Measurements from ENCODE around the gene KIF1B. TPM values are rescaled to one million over a fixed set of nuclear protein-coding genes. Genes with fewer than 3 reads are reported as not detected.
A peak's percentile ranks its signal among the peaks of the same experiment; 100 is the strongest.

Gene KIF1B, protein sequence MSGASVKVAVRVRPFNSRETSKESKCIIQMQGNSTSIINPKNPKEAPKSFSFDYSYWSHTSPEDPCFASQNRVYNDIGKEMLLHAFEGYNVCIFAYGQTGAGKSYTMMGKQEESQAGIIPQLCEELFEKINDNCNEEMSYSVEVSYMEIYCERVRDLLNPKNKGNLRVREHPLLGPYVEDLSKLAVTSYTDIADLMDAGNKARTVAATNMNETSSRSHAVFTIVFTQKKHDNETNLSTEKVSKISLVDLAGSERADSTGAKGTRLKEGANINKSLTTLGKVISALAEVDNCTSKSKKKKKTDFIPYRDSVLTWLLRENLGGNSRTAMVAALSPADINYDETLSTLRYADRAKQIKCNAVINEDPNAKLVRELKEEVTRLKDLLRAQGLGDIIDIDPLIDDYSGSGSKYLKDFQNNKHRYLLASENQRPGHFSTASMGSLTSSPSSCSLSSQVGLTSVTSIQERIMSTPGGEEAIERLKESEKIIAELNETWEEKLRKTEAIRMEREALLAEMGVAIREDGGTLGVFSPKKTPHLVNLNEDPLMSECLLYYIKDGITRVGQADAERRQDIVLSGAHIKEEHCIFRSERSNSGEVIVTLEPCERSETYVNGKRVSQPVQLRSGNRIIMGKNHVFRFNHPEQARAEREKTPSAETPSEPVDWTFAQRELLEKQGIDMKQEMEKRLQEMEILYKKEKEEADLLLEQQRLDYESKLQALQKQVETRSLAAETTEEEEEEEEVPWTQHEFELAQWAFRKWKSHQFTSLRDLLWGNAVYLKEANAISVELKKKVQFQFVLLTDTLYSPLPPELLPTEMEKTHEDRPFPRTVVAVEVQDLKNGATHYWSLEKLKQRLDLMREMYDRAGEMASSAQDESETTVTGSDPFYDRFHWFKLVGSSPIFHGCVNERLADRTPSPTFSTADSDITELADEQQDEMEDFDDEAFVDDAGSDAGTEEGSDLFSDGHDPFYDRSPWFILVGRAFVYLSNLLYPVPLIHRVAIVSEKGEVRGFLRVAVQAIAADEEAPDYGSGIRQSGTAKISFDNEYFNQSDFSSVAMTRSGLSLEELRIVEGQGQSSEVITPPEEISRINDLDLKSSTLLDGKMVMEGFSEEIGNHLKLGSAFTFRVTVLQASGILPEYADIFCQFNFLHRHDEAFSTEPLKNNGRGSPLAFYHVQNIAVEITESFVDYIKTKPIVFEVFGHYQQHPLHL (N-terminal part only)
- 162 TPM for total RNA-seq

GRCh38 chr1:10209905-10210810, at the start of gene KIF1B:
Gene KIF1B, plus strand, starts transcription at chr1:10210570. Its CDS starts 21,759 bp downstream, at chr1:10232329.
- no peak for FAIRE-seq

DNA sequence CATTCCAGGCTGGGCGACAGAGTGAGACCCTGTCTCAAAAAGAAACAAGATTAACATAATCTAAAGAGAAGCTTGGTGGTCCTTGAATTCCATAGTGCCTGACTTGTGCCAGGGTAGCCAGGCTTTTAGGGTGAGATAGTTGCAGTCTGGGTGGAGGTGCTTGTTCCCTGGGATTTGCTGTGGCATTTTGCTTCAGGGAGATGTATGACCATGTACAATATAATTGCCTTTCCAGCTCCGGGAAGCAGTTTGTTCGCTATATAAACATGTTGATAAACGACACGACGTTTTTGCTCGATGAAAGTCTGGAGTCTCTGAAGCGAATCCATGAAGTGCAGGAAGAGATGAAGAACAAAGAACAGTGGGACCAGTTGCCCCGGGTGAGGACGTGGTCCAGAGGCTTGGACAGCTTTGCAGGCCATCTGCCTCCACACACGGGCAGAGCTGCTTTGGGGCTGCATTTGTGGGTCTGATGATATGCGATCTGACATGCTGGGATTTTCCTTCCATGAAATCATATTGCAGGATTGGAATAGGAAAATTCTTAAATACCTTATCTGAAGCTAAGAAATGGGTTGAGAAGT, 49.4 kb upstream of the KIF1B start:
- DNase-seq (ENCODE audit: low spot score in 2 of 2) (no peak), FAIRE-seq (no peak)

More at GRCh38 chr1:10209905-10210810, at the start of gene KIF1B:
- DNase-seq (ENCODE audit: low spot score in 2 of 2), result peak; percentile 98

- DNase-seq (ENCODE audit: low spot score in 2 of 2) (no peak), FAIRE-seq (no peak)
Measured at GRCh38 chr1:10161541-10162290, 48.7 kb upstream of the KIF1B start.

DNA sequence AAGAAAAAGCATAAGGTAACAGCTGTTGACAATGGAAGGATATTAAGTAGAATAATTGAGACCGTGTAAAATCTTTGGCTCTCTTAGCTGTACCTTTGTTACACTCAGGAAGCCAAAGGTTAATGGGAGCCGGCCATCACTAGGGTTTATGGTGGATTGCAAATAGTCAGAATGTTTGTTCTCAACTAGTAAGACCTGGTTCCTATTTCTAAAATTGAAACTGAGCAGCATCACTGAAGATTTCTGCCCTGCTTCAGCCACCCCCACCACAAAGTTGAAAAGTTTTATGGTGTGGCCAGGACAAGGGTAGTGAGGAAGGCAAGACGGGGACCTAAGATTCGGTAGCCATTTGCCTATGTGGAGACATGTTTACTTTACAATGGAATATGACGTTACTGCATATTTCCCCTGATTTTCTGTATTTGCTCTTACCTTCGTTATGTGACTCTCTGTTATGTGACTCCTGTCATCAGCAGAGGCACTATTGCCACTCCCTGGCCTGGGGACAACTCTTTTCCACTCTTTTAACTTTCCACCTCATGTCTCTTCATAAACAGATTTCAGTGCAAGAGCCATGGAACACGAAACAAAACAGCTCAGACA, 41.4 kb upstream of the KIF1B start:
- no peak for FAIRE-seq

DNA sequence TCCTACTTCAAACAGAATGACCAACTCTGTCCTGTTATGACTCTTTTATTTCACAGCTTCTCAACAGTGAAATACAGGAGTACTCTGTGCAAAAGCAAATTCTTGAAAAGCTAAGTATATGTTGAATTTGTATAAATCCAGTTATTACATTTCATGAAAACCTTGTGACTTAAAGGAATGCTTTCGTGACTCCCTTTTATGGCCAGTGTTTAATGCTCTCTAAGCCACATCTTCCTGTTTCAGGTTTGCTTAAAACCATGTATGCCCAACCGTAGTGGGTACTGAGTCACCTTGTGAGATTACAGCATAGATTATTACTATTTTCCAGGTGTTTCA, 40.2 kb upstream of the KIF1B start:
- FAIRE-seq, result no peak

More for the DNA sequence above, 41.4 kb upstream of the KIF1B start:
- DNase-seq (ENCODE audit: low spot score in 2 of 2), result no peak

DNA sequence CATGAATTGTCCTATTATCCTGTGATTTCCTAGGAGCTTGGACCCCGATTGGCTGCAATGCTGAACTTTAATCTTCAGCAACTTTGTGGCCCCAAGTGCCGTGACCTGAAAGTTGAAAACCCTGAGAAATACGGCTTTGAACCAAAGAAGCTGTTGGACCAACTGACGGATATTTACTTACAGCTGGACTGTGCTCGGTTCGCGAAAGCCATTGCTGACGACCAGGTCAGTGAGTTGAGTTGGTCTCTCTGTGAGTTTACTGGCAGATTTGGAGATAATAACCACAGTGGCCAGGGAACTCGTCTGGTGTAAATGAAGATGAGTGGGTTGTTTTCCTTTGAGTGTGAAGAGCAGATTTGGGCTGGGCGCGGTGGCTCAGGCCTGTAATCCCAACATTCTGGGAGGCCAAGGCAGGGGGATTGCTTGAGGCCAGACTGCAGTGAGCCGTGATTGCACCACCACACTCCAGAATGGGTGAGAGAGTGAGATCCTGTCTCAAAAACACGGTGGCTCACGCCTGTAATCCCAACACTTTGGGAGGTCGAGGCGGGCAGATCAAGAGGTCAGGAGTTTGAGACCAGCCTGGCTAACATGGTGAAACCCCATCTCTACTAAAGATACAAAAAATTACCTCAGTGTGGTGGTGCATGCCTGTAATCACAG, 39.1 kb upstream of the KIF1B start:
- DNase-seq (ENCODE audit: low spot score in 2 of 2), result no peak
- no peak for FAIRE-seq

More for the DNA sequence above, 40.2 kb upstream of the KIF1B start:
- DNase-seq (ENCODE audit: low spot score in 2 of 2), result no peak

GRCh38 chr1:10171995-10172669, 38.2 kb upstream of the KIF1B start:
- FAIRE-seq (no peak), DNase-seq (ENCODE audit: low spot score in 2 of 2) (no peak)

- FAIRE-seq (no peak), DNase-seq (ENCODE audit: low spot score in 2 of 2) (no peak)
Measured at GRCh38 chr1:10173582-10173981, 36.8 kb upstream of the KIF1B start.

GRCh38 chr1:10177876-10178275, 32.5 kb upstream of the KIF1B start:
- FAIRE-seq (no peak), DNase-seq (ENCODE audit: low spot score in 2 of 2) (no peak)

DNA sequence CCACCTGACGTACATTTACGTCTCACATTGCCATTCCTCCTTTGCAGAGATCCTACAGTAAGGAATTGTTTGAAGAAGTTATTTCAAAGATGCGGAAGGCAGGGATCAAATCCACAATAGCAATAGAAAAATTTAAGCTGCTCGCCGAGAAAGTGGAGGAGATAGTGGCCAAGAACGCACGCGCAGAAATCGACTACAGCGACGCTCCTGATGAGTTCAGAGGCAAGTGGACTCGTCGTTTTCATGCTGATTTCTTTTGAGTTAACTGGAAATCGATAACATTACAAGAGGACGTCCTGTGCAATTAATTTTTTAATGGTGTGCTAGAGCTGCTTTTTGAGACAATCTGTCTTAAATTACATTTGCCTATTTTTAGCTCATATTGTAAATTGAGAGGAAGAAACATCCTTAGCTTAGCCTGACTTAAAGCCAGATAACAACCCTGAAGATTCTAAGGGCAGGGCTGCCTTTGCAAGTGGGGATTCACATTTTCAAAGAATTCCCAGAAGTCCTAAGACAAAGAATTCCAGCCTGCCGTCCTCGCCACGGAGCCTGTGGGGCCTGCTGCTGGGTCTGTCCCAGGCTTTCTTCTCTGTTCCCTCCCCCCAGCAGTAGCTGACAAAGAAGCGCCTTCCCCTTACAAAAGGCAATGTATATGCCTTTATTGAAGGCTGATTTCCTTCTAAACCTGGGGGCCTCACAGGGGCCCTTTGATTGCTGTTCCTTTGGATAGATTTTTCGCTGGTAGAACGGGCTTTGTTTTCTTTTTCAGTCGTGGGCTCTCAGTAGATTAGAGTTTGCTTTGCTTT, 31.6 kb upstream of the KIF1B start:
- no peak for DNase-seq (ENCODE audit: low spot score in 2 of 2)
- FAIRE-seq, result no peak

DNA sequence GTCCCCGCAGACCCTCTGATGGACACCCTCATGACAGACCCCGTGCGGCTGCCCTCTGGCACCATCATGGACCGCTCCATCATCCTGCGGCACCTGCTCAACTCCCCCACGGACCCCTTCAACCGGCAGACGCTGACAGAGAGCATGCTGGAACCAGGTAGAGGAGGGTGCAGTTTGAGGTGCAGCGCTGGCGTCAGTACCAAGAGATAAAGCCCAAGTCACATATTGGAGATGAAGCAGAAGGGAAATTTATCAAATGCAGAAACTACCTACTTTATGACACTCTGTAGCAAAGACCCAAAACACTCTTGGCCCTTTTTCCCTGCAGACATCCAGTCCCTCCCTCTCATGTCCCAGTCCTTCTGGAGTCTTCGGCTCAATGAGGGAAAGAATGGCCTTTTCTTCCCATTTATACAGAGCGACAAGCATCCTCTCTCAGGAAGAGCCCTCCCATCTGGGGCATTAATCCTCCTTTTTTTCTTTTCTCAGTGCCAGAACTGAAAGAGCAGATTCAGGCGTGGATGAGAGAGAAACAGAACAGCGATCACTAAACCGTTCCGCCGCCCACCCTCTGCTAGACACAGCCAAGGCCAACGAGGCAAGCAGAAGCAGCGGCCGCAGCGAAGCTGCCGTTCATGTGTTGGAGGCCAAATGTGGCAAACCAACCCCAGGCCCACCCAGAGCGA, 30.8 kb upstream of the KIF1B start:
- DNase-seq (ENCODE audit: low spot score in 2 of 2) (peak; percentile 28 to 42), FAIRE-seq (no peak)

- DNase-seq (ENCODE audit: low spot score in 2 of 2), result no peak
- FAIRE-seq, result no peak
Measured at GRCh38 chr1:10181154-10181553, 29.2 kb upstream of the KIF1B start.

DNA sequence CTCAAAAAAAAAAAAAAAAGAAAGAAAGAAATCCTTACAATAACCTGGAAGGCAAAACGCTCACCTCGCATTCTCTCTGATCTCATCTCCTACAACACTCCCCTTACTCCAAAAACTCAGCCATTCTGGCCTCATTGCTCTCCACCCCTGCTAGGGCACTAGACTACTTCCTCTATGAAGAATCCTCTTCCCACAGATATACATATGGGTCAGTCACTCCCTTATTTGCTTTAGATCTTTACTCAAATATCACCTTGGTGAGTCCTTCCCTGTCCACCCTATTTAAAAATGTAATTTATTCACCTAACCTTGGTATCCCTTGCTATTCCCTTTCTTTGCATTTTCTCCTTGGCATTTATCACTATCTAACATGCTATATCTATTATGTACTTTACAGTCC, 24.6 kb upstream of the KIF1B start:
- FAIRE-seq (no peak), DNase-seq (ENCODE audit: low spot score in 2 of 2) (no peak)

DNA sequence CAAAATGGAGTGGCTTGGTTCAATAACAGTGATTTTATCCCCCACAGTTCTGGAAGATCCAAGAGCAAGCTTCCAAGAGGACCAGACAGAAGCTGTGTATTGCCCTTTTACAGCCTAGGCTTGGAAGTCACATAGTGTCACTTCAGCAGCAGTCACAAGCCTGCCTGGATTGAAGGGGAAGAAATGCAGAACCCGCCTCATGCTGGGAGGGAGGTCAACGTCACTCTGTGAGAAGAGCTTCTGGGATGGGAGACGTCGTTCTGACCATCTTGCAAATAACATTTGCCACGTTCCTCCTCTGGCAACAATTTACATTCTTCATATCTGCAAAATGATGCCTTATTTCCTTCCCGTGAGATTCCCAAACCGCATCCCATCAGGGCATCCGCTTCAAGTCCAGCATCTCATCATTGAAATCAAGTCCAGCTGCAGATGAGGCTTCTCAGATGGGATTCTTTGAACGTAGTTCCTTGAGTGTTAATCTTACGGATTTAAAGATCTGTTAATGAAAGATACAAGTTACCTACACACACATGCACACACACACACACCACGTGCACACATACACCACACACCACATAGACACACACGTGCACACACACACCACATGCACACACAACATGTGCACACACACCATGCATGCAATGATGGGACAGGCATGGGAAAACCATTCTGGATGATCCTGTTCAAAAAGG, 23.9 kb upstream of the KIF1B start:
- FAIRE-seq (no peak), DNase-seq (ENCODE audit: low spot score in 2 of 2) (no peak)

DNA sequence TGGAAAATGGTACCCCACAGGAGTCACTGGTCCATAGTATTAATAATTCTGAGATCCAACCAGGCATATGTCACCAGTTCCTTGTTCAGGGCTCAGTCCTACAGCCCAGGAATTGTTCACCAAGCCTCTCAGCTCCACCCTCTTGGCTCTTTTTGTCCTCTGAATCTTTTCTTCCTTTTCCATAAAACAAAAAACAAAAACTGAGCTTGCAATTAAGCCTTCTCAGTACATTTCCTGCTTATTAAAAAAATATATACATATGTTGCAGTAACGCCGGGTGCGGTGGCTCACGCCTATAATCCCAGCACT, 23.4 kb upstream of the KIF1B start:
- DNase-seq (ENCODE audit: low spot score in 2 of 2), result no peak
- FAIRE-seq, result no peak

Measured in frontal cortex (tissue), 4 donors.